GM18511 (cell line): ENCODE data around the gene S100A8.
"Not testable (repeated sequence)": the region's sequence is repeated elsewhere in the genome, so short reads cannot be mapped to it uniquely, and the experiment has no call there.

Source experiments
- ATAC-seq: cut with Tn5 transposase; IDR thresholded peaks from one replicate; pipeline ENCODE4 v1.9.1; 2021; ENCODE audit warnings: mild to moderate bottlenecking, moderate library complexity; ENCODE audit not compliant: unreplicated experiment

S100A8 gene

GRCh38 chr1:153349363-153350320 lies 41.2 kb downstream of the S100A8 start:
- no peak for ATAC-seq

GRCh38 chr1:153348511-153349362 lies 42.1 kb downstream of the S100A8 start, which contains the start of gene PGLYRP4:
PGLYRP4 (minus strand) TSS chr1:153348841; CDS start chr1:153347932, 909 bp downstream.
- ATAC-seq: no peak

DNA sequence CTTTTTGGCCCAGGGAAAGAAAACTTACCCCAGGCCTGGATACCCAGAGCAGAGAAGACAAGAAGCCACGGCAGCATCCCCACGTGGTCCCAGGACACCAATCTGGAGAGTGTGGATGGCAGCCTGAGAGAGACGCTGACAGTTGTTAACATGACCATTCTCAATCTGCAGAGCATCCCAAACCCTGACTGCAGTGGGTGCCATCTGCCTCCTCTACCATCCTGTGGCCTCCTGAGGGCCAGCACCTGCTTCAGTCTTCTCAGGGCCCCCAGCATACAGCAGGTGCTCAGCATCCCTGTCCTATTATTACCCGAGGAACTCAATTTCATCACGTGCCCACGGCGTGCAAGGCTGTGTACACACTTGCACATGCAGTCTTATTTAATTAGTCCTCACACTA lies 43.0 kb downstream of the S100A8 start:
- no peak for ATAC-seq

- ATAC-seq: not testable (repeated sequence)
Observed at GRCh38 chr1:153347049-153347448, 43.8 kb downstream of the S100A8 start.

DNA sequence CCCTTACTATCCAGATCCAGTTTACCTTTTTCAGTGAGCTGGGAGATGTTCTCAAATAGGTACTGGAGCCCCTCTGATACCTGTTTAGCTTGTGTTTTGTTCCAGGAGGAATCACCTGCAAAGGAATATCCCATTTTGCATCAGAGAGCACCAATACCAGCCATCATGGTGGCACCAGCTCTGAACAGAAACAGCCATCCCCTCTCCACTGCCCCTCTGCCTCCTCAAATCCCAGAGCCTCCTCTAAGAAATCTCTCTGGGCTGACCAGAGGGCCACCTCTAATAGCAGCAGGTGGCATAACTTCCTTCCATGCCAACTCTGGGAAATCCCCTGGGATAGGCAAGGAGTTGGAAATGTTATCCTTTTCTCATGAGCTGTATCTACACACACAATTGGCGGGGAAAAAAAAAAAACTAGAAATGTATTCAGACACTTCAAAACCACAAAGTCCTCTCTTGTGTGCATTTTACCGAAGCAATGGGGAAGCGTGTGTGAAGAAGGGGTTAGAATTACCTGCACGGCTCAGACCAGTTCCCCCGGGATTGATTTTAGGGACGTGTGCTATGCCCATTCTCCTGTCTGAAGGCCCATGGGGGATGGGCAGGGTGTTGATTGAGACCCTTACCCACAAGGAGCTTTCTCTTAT lies 44.7 kb downstream of the S100A8 start:
- ATAC-seq: no peak

- no peak for ATAC-seq
Observed at GRCh38 chr1:153345187-153346076, 45.4 kb downstream of the S100A8 start.

DNA sequence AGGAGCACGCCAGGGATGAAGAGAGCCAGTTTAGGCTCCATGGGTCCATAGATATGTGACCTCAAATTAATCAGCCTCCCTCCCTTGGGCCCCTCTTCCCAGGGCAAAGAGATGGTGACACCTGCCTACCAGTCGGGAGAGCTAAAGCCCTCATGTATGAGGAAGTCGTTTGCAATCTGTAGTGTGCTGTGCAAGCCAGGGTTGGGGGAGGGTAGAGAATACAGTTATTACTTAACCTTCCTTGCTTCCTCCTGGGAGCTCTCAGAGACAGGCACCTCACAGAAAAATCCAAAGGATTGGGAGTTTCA lies 46.2 kb downstream of the S100A8 start:
- ATAC-seq: no peak

- no peak for ATAC-seq
Observed at GRCh38 chr1:153343811-153344717, 46.8 kb downstream of the S100A8 start.

- ATAC-seq: no peak
Observed at GRCh38 chr1:153343040-153343681, 47.7 kb downstream of the S100A8 start.

DNA sequence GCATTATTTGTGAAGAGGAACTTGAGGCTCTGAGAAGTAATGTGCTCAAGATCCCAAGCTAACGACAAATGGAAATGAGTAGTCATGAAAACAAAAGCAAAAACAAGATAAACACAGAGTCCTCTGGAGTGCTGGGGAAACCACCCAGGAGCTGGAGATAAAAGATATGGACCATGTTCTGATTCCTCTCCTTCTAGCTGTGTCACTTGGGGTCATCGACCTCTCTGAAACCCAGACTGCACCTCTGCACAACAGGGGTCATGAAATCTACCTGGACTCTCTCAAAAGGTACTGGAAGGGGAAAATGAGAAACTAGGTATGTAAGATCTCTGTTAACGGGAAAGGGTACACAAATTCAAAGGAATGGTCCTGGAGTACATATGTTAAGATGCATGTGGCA lies 48.7 kb downstream of the S100A8 start:
- no peak for ATAC-seq

DNA sequence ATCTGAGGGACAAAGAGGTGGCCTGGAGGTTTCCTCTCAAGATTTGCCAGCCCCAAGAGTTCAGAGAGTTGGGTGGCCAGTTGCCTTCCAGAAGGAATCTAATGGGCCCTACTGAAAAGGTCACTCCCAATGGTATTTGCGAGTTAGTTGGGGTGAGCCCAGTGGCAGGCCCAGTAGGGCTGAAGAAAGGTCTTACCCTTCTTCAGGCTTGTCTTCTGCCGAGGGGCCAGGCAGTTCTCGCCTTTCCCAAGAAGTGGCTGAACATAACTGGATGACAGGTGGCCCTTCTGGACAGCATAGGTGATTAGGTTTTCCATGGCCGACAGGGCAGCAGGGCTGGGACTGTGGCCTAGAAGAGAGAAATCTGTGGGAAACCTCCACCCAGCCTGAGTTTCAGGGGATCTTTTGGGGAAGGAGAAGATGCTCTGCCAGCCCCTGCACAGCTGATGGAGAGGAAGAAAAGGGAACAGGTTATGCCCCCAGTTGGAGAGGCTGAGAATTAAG lies 49.4 kb downstream of the S100A8 start:
- ATAC-seq: no peak

- no peak for ATAC-seq
Observed at GRCh38 chr1:153340356-153340755, 50.5 kb downstream of the S100A8 start.
